OCI-LY7 (cell line): ENCODE measurements around the gene PARD3B. TPM values are rescaled to one million over a fixed set of nuclear protein-coding genes. Genes with fewer than 3 reads are reported as not detected.

ENCODE experiments used
- BruUV-seq: library from RNA; stranded (reverse); fragments of 400-500 nt; replicated peaks from 2 replicates; lab custom pipeline; 2021; lab: Mats Ljungman, UMichigan
- CTCF ChIA-PET: fragments of 300-600 bp; sonication (Branson Sonifier 250); formaldehyde crosslinking; loops from one replicate; lab custom pipeline; 2022; ENCODE audit warnings: antibody characterized with exemption; ENCODE audit not compliant: unreplicated experiment; lab: Charles Lee
- POLR2A ChIA-PET: fragments of 300-600 bp; sonication (Branson Sonifier 250); formaldehyde crosslinking; loops from one replicate; lab custom pipeline; 2022; ENCODE audit warnings: antibody characterized with exemption; lab: Charles Lee
- DNase-seq: peaks from one replicate; pipeline ENCODE4 v3.0.0-alpha.2; 2015; ENCODE audit warnings: low spot score
- H2AFZ ChIP-seq: fragments of 200-600 bp; sonication (generic), shearing (Covaris generic); 2 replicates; pipeline ENCODE4 v1.6.1; 2014; ENCODE audit warnings: mild to moderate bottlenecking, antibody characterized with exemption, low read length, moderate library complexity
- H3K27ac ChIP-seq: fragments of 200-600 bp; sonication (generic); 2 replicates; pipeline ENCODE4 v1.5.1; 2014; ENCODE audit warnings: mixed run types, low read depth, mild to moderate bottlenecking, moderate library complexity, low read length, inconsistent platforms; ENCODE audit not compliant: poor library complexity, severe bottlenecking
- H3K36me3 ChIP-seq: fragments of 200-600 bp; sonication (generic); 2 replicates; pipeline ENCODE4 v1.6.1; 2014; ENCODE audit warnings: mild to moderate bottlenecking, antibody characterized with exemption, low read length, moderate library complexity, mixed read lengths; ENCODE audit not compliant: insufficient read depth
- H3K4me1 ChIP-seq: fragments of 200-600 bp; sonication (generic); 2 replicates; pipeline ENCODE4 v1.5.1; 2014; ENCODE audit warnings: mild to moderate bottlenecking, low read length; ENCODE audit not compliant: insufficient read depth, poor library complexity, severe bottlenecking
- H3K4me2 ChIP-seq: fragments of 200-600 bp; sonication (generic); 2 replicates; pipeline ENCODE4 v1.6.1; 2014; ENCODE audit warnings: mild to moderate bottlenecking, low read length
- H3K4me3 ChIP-seq: fragments of 200-600 bp; sonication (generic); 2 replicates; pipeline ENCODE4 v1.5.1; 2014; ENCODE audit warnings: mild to moderate bottlenecking, low read depth, low read length; ENCODE audit not compliant: poor library complexity, severe bottlenecking
- H3K79me2 ChIP-seq: fragments of 200-600 bp; sonication (generic); 2 replicates; pipeline ENCODE4 v1.6.1; 2016; ENCODE audit warnings: low read depth, mild to moderate bottlenecking, low read length, moderate library complexity, mixed read lengths; ENCODE audit not compliant: insufficient read depth
- H3K9me2 ChIP-seq: fragments of 200-600 bp; sonication (generic); 2 replicates; pipeline ENCODE4 v1.6.1; 2016; ENCODE audit warnings: mild to moderate bottlenecking, low read length, mixed read lengths; ENCODE audit not compliant: insufficient read depth
- H3K9me3 ChIP-seq: fragments of 200-600 bp; sonication (generic); 2 replicates; pipeline ENCODE4 v1.6.1; 2014; ENCODE audit warnings: mild to moderate bottlenecking, mixed run types, low read length, mixed read lengths
- H4K20me1 ChIP-seq: fragments of 200-600 bp; sonication (generic); 2 replicates; pipeline ENCODE4 v1.6.1; 2014; ENCODE audit warnings: mild to moderate bottlenecking, antibody characterized with exemption, low read length, moderate library complexity, mixed read lengths; ENCODE audit not compliant: insufficient read depth
- EZH2phosphoT487 ChIP-seq: fragments of 200-600 bp; sonication (generic); IDR thresholded peaks from 2 replicates; pipeline ENCODE4 v1.6.1; 2018; ENCODE audit warnings: low read depth, borderline replicate concordance, mild to moderate bottlenecking, mixed run types, antibody characterized with exemption, low read length, moderate library complexity, mixed read lengths
- intact Hi-C: fragments of 100-400 bp; cut with micrococcal nuclease; formaldehyde crosslinking; loops from one replicate; pipeline ENCODE4 v1.10.0; 2022; ENCODE audit not compliant: unreplicated experiment
- total RNA-seq, 2 experiments: library from RNA; depleted of rRNA in 1 of 2; stranded (reverse); fragments of >200 nt in 1 of 2; shearing (Covaris generic) in 1 of 2; gene quantifications; 2 replicates each; pipeline ENCODE4 v1.2.3, GENCODE V29; 2014 to 2022
- TF ChIP-seq, protein P1 (sequence below): fragments of 200-600 bp; sonication (generic); conservative IDR thresholded peaks from 2 replicates; pipeline ENCODE4 v1.5.1; 2014; ENCODE audit warnings: mild to moderate bottlenecking, antibody characterized with exemption, low read length, moderate library complexity, mixed read lengths

Gene PARD3B
- total RNA-seq, 2 experiments from 2014 or later = not detected

DNA sequence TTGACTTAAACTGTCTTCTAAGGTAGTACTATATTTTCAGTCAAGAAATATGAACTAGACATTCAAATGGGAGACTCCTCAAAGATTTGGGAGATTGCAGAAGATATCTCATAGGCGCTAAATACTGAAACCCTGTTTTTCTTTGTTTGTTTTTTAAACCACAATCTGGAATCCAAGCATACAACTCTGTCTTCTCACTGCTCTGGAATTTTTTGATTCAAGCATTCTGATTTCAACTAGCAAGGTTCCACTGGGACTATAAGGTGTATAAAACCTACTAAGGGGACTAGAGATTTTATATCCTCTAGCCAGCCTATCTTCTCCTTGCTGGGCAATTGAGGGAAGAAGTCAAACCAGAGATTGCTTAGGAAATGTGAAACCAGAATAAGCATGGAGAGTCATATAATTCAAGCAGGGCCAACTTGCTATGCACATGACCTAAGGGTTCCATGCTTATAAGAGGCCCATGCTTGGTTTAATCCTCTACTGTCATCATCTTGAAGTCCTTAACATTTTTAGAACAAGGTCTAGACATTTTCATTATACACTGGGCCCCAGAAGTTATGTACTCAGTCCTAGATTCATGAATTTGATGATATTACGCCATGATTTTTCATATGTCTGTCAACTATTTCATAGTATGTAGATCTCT, 405.5 kb downstream of the PARD3B start:
- H3K4me3 ChIP-seq = no peak overlapping the region
- BruUV-seq = no TSS peak
- CTCF ChIA-PET = no interaction called here
- no peak overlapping the region for H3K4me2 ChIP-seq
- no peaks in the 10 kb centered on the region for H4K20me1 ChIP-seq
- H3K79me2 ChIP-seq = no peaks in the 10 kb centered on the region
- no peak overlapping the region for H3K27ac ChIP-seq
- intact Hi-C loops = no loop called here
- no peak overlapping the region for H2AFZ ChIP-seq
- no peak for TF ChIP-seq EZH2phosphoT487
- TF ChIP-seq, protein P1, sequence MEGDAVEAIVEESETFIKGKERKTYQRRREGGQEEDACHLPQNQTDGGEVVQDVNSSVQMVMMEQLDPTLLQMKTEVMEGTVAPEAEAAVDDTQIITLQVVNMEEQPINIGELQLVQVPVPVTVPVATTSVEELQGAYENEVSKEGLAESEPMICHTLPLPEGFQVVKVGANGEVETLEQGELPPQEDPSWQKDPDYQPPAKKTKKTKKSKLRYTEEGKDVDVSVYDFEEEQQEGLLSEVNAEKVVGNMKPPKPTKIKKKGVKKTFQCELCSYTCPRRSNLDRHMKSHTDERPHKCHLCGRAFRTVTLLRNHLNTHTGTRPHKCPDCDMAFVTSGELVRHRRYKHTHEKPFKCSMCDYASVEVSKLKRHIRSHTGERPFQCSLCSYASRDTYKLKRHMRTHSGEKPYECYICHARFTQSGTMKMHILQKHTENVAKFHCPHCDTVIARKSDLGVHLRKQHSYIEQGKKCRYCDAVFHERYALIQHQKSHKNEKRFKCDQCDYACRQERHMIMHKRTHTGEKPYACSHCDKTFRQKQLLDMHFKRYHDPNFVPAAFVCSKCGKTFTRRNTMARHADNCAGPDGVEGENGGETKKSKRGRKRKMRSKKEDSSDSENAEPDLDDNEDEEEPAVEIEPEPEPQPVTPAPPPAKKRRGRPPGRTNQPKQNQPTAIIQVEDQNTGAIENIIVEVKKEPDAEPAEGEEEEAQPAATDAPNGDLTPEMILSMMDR = no peak
- no peaks in the 10 kb centered on the region for H3K36me3 ChIP-seq
- H3K9me3 ChIP-seq = no peaks in the 10 kb centered on the region
- H3K9me2 ChIP-seq = no peaks in the 10 kb centered on the region
- POLR2A ChIA-PET = no interaction called here
- DNase-seq = no peak
- no peaks in the 10 kb centered on the region for H3K4me1 ChIP-seq

DNA sequence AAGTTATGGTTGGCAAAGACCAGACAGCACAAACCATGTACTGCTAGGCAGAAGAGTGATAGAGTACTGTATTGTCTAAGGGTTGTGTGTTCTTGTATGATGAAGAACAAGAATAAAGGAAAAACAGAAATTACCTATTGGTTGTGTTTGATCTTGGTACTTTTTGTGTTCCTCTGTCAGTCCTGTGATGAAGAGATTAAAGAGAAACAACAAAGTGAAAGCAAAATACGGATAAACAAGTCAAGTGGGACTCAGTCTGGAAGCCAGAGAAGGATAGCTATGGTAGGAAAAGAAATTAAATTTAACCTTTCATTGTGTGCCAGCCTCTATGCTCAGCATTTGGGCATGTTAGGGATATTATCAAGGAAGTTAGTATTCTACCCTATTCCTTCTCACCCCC, 413.1 kb downstream of the PARD3B start:
- intact Hi-C loops = no loop called here
- H3K9me3 ChIP-seq = no peaks in the 10 kb centered on the region
- no peaks in the 10 kb centered on the region for H4K20me1 ChIP-seq
- H3K4me3 ChIP-seq = no peak overlapping the region
- H3K79me2 ChIP-seq = no peaks in the 10 kb centered on the region
- BruUV-seq = no TSS peak
- H3K9me2 ChIP-seq = no peaks in the 10 kb centered on the region
- CTCF ChIA-PET = no interaction called here
- H3K36me3 ChIP-seq = no peaks in the 10 kb centered on the region
- H3K4me2 ChIP-seq = no peak overlapping the region
- TF ChIP-seq, protein P1 = no peak
- TF ChIP-seq EZH2phosphoT487 = no peak
- POLR2A ChIA-PET = no interaction called here
- DNase-seq = no peak
- H3K4me1 ChIP-seq = no peaks in the 10 kb centered on the region
- H2AFZ ChIP-seq = no peak overlapping the region
- H3K27ac ChIP-seq = no peak overlapping the region

DNA sequence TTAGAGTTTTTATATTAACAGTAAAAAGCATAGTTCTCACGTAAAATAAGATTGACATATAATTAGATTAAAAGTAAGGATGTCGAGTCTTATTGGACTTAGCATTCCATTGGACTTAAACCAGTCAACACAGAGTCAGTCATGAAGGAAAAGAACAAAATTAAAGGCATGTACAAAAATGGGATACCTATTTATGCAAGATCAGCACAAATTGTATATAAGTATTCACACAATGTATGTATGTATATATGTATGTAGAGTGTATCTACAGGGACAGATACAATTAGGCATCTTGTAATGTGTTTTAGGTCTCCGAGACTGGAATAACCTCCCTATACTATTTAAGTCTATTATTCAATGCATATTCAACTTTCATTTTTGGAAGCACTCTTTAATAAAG, 419.1 kb downstream of the PARD3B start:
- POLR2A ChIA-PET = no interaction called here
- Histone ChIP-seq H3K27ac (no peak overlapping the region), H4K20me1 (no peaks in the 10 kb centered on the region), H3K4me1 (no peaks in the 10 kb centered on the region), H3K9me2 (no peaks in the 10 kb centered on the region), H3K79me2 (no peaks in the 10 kb centered on the region), H3K36me3 (no peaks in the 10 kb centered on the region), H3K4me2 (no peak overlapping the region), H2AFZ (no peak overlapping the region), H3K9me3 (no peaks in the 10 kb centered on the region), H3K4me3 (no peak overlapping the region)
- CTCF ChIA-PET = no interaction called here
- BruUV-seq = no TSS peak
- TF ChIP-seq, protein P1 = no peak
- TF ChIP-seq EZH2phosphoT487 = no peak
- DNase-seq = no peak
- intact Hi-C loops = no loop called here
